GM21576 (cell line): ENCODE data around the gene ADI1.

Experiments
- ATAC-seq: cut with Tn5 transposase; IDR thresholded peaks from one replicate; pipeline ENCODE4 v1.9.1; 2021; ENCODE audit warnings: mild to moderate bottlenecking, moderate library complexity; ENCODE audit not compliant: unreplicated experiment

ADI1 gene

GRCh38 chr2:3481736-3482362, 37.5 kb downstream of the ADI1 start:
- no peak for ATAC-seq

- no peak for ATAC-seq
These were observed 38.3 kb downstream of the ADI1 start for GRCh38 chr2:3481011-3481400.

GRCh38 chr2:3480352-3481010, 38.9 kb downstream of the ADI1 start:
- no peak for ATAC-seq

- ATAC-seq = no peak
These were observed 39.7 kb downstream of the ADI1 start for GRCh38 chr2:3479430-3480320.

GRCh38 chr2:3478846-3479385, 40.4 kb downstream of the ADI1 start:
- ATAC-seq = no peak

GRCh38 chr2:3476985-3477327, 42.4 kb downstream of the ADI1 start:
- ATAC-seq = no peak

GRCh38 chr2:3476321-3476984, 42.9 kb downstream of the ADI1 start:
- no peak for ATAC-seq

GRCh38 chr2:3475771-3476170, 43.6 kb downstream of the ADI1 start:
- ATAC-seq = no peak

- no peak for ATAC-seq
These were observed 46.4 kb downstream of the ADI1 start for GRCh38 chr2:3472966-3473365.

- no peak for ATAC-seq
These were observed 47.0 kb downstream of the ADI1 start for GRCh38 chr2:3472296-3472695.

GRCh38 chr2:3470856-3471737, 48.2 kb downstream of the ADI1 start:
- no peak for ATAC-seq

GRCh38 chr2:3470166-3470651, 49.1 kb downstream of the ADI1 start:
- no peak for ATAC-seq

GRCh38 chr2:3469486-3469885, 49.8 kb downstream of the ADI1 start:
- ATAC-seq = no peak

GRCh38 chr2:3468296-3468988, 50.9 kb downstream of the ADI1 start:
- ATAC-seq = no peak

GRCh38 chr2:3467654-3468053, 51.7 kb downstream of the ADI1 start:
- ATAC-seq = no peak

- no peak for ATAC-seq
These were observed 52.4 kb downstream of the ADI1 start for GRCh38 chr2:3466966-3467365.

GRCh38 chr2:3466482-3466863, 52.9 kb downstream of the ADI1 start:
- no peak for ATAC-seq

- no peak for ATAC-seq
These were observed 53.4 kb downstream of the ADI1 start for GRCh38 chr2:3465844-3466481.

GRCh38 chr2:3465328-3465727, 54.0 kb downstream of the ADI1 start:
- no peak for ATAC-seq
